Measurements from ENCODE around the gene WWOX.
"Not testable (repeated sequence)": the region's sequence is repeated elsewhere in the genome, so short reads cannot be mapped to it uniquely, and the experiment has no call there.

GRCh38 chr16:79245700-79246099 lies 1146.2 kb downstream of the WWOX start:
- TF ChIP-seq POLR2A, EP300 (IDR thresholded peaks at IDR 0.05): not testable (repeated sequence)
